GM12878 (cell line): ENCODE results near the gene MAP3K4. TPM values are rescaled to one million over a fixed set of nuclear protein-coding genes. Genes with fewer than 3 reads are reported as not detected.

ENCODE experiments used
- ATAC-seq: fragments of 200-7000 bp; cut with Tn5 transposase; 3 replicates; pipeline ENCODE4 v1.9.1; 2020; ENCODE audit warnings: mild to moderate bottlenecking, moderate library complexity
- BruUV-seq: library from RNA; stranded (reverse); fragments of 400-500 nt; replicated peaks from 2 replicates; lab custom pipeline; 2021; lab: Mats Ljungman, UMichigan
- CTCF ChIA-PET: fragments of 300-600 bp; sonication (Branson Sonifier 250); formaldehyde crosslinking; extraction: SDS; loops from one replicate; lab custom pipeline; 2021; ENCODE audit warnings: inconsistent platforms; lab: Yijun Ruan, JAX
- POLR2A ChIA-PET: fragments of 350-600 bp; formaldehyde crosslinking; extraction: SDS; loops from one replicate; lab custom pipeline; 2021; ENCODE audit warnings: inconsistent platforms; lab: Charles Lee
- RAD21 ChIA-PET: fragments of 300-600 bp; sonication (Branson Sonifier 250); formaldehyde crosslinking; loops from one replicate; lab custom pipeline; 2023; ENCODE audit warnings: antibody characterized with exemption; ENCODE audit not compliant: unreplicated experiment; lab: Charles Lee
- SMC1A ChIA-PET: fragments of 300-600 bp; sonication (Branson Sonifier 250); formaldehyde crosslinking; loops from one replicate; lab custom pipeline; 2023; ENCODE audit not compliant: unreplicated experiment, uncharacterized antibody; lab: Charles Lee
- DNase-seq: peaks from one replicate; pipeline ENCODE4 v3.0.0-alpha.2; 2011; ENCODE audit warnings: low read depth, low spot score
- FAIRE-seq: peaks from 3 replicates; lab custom pipeline; 2011; peaks lifted over from hg19 to GRCh38; lab: Jason Lieb, UNC
- H2AFZ ChIP-seq: 2 replicates; pipeline ENCODE4 v1.6.0; 2011; ENCODE audit warnings: low read depth, low read length, control low read depth; ENCODE audit not compliant: control insufficient read depth
- H3K27ac ChIP-seq: 2 replicates; pipeline ENCODE4 v1.5.1; 2011; ENCODE audit warnings: control low read depth; ENCODE audit not compliant: control insufficient read depth, insufficient read depth
- H3K27me3 ChIP-seq, 2 experiments: replicated peaks in 1 of 2; 2 replicates each; pipeline versions ENCODE4 v1.6.0 to v1.6.1; 2011; ENCODE audit warnings: low read length in 1 of 2; ENCODE audit not compliant: control insufficient read depth in 2 of 2, insufficient read depth in 2 of 2
- H3K36me3 ChIP-seq, 2 experiments: 2 replicates each; pipeline ENCODE4 v1.5.1; 2011; ENCODE audit warnings: low read length in 1 of 2; ENCODE audit not compliant: control insufficient read depth in 2 of 2, insufficient read depth in 2 of 2
- H3K4me1 ChIP-seq: 2 replicates; pipeline ENCODE4 v1.6.1; 2011; ENCODE audit warnings: mild to moderate bottlenecking, low read length, moderate library complexity, mixed read lengths; ENCODE audit not compliant: control insufficient read depth, insufficient read depth
- H3K4me2 ChIP-seq: 2 replicates; pipeline ENCODE4 v1.6.0; 2011; ENCODE audit warnings: control low read depth; ENCODE audit not compliant: control insufficient read depth, insufficient read depth
- H3K4me3 ChIP-seq: fragments of 200-600 bp; sonication (generic); 2 replicates; pipeline ENCODE4 v1.5.1; 2016
- H3K79me2 ChIP-seq: 2 replicates; pipeline ENCODE4 v1.6.0; 2011; ENCODE audit warnings: low read length; ENCODE audit not compliant: control insufficient read depth, insufficient read depth
- H3K9ac ChIP-seq: 2 replicates; pipeline ENCODE4 v1.8.0; 2011; ENCODE audit warnings: low read length, control low read depth, mixed read lengths; ENCODE audit not compliant: control insufficient read depth, insufficient read depth
- H3K9me3 ChIP-seq: replicated peaks from 3 replicates; pipeline ENCODE4 v1.5.1; 2011; ENCODE audit warnings: mild to moderate bottlenecking, low read length; ENCODE audit not compliant: control insufficient read depth, insufficient read depth
- H4K20me1 ChIP-seq: 2 replicates; pipeline ENCODE4 v1.6.0; 2011; ENCODE audit not compliant: control insufficient read depth, insufficient read depth
- CBX3 ChIP-seq: fragments of 200-600 bp; sonication (generic); IDR thresholded peaks from 2 replicates; pipeline ENCODE4 v1.6.1; 2016; ENCODE audit warnings: low read depth, borderline replicate concordance
- CHD1 ChIP-seq: IDR thresholded peaks from 2 replicates; pipeline ENCODE4 v1.6.1; 2012; ENCODE audit warnings: low read depth, low read length, improper control_type of control experiment
- FOXK2 ChIP-seq: fragments of 450-650 bp; IDR thresholded peaks from 2 replicates; pipeline ENCODE4 v1.6.1; 2017; ENCODE audit warnings: mild to moderate bottlenecking, moderate library complexity
- IRF4 ChIP-seq: IDR thresholded peaks from 2 replicates; pipeline ENCODE4 v1.6.1; 2011; ENCODE audit warnings: low read depth, low read length
- KAT2A ChIP-seq: conservative IDR thresholded peaks from 2 replicates; pipeline ENCODE4 v1.6.1; 2011; ENCODE audit warnings: low read depth, low read length; ENCODE audit not compliant: control insufficient read depth
- KLF5 ChIP-seq: fragments of 450-650 bp; IDR thresholded peaks from 2 replicates; pipeline ENCODE4 v1.6.1; 2014; ENCODE audit warnings: mild to moderate bottlenecking; ENCODE audit not compliant: partially characterized antibody
- MEF2A ChIP-seq: IDR thresholded peaks from 2 replicates; pipeline ENCODE4 v1.6.1; 2011; ENCODE audit warnings: low read depth, mild to moderate bottlenecking, low read length, moderate library complexity; ENCODE audit not compliant: insufficient read depth
- MTA3 ChIP-seq: IDR thresholded peaks from 2 replicates; pipeline ENCODE4 v1.6.1; 2012; ENCODE audit warnings: low read length, inconsistent platforms, borderline replicate concordance
- MYB ChIP-seq: fragments of 150-350 bp; IDR thresholded peaks from 2 replicates; pipeline ENCODE4 v1.6.1; 2014; ENCODE audit warnings: mild to moderate bottlenecking, low read depth, low read length, borderline replicate concordance
- PML ChIP-seq: IDR thresholded peaks from 2 replicates; pipeline ENCODE4 v1.6.1; 2012; ENCODE audit warnings: low read length, inconsistent platforms
- POU2F2 ChIP-seq: IDR thresholded peaks from 3 replicates; pipeline ENCODE4 v1.6.1; 2011; ENCODE audit warnings: low read depth, mild to moderate bottlenecking, low read length, borderline replicate concordance
- SIN3A ChIP-seq: IDR thresholded peaks from 2 replicates; pipeline ENCODE4 v1.6.1; 2012; ENCODE audit warnings: low read depth, low read length, improper control_type of control experiment
- SP1 ChIP-seq: IDR thresholded peaks from one replicate; pipeline ENCODE4 v1.6.1; 2011; ENCODE audit warnings: low read depth, low read length
- SRF ChIP-seq, 2 experiments: IDR thresholded peaks; 2 replicates each; pipeline ENCODE4 v1.6.1; 2011; ENCODE audit warnings: low read depth in 2 of 2, low read length in 2 of 2, mild to moderate bottlenecking in 1 of 2, moderate library complexity in 1 of 2
- TARDBP ChIP-seq: IDR thresholded peaks from 2 replicates; pipeline ENCODE4 v1.6.1; 2016; ENCODE audit warnings: borderline replicate concordance
- YY1 ChIP-seq: IDR thresholded peaks from 2 replicates; pipeline ENCODE4 v1.6.1; 2011; ENCODE audit warnings: low read depth, mild to moderate bottlenecking, low read length
- ZSCAN29 ChIP-seq: fragments of 450-650 bp; IDR thresholded peaks from 2 replicates; pipeline ENCODE4 v1.6.1; 2017; ENCODE audit warnings: mild to moderate bottlenecking, moderate library complexity
- WGBS: methylation state at CpG from one replicate; pipeline ENCODE4 v1.1.6; 2016; ENCODE audit warnings: low lambda C conversion rate; ENCODE audit not compliant: insufficient replicate concordance, insufficient coverage; ENCODE audit errors: missing lambda C conversion rate; 5-methylcytosine and 5-hydroxymethylcytosine counted together
- in situ Hi-C: fragments of 300-500 bp; cut with MboI; formaldehyde crosslinking; loops from 9 replicates; pipeline ENCODE4 v1.14.3; 2018; ENCODE audit warnings: mixed read lengths
- intact Hi-C: fragments of 100-400 bp; cut with micrococcal nuclease; formaldehyde crosslinking; loops from one replicate; pipeline ENCODE4 v1.14.2; 2022; ENCODE audit not compliant: unreplicated experiment
- polyA plus RNA-seq, 11 experiments: library from polyadenylated mRNA; depleted of rRNA in 4 of 11; unstranded in 6 of 11; stranded (reverse) in 5 of 11; fragments of >200 nt; fragmentation: Nextera tagmentation in 4 of 11; fragmentation: Illumina TruSeq in 1 of 11; extraction: Ambion mirVana in 4 of 11; extraction: Trizol in 1 of 11; gene quantifications; 1 replicate in 1 of 11; 2 replicates in 10 of 11; pipeline versions ENCODE4 v1.2.1 to v1.2.3, GENCODE V29; 2011 to 2016; ENCODE audit warnings: inconsistent platforms in 2 of 11, missing spikeins in 2 of 11, low read depth in 1 of 11
- total RNA-seq, 4 experiments: library from RNA; depleted of rRNA in 3 of 4; stranded (reverse); fragments of >200 nt in 3 of 4; fragmentation: Illumina TruSeq in 1 of 4; extraction: Trizol in 1 of 4; gene quantifications; 2 replicates each; pipeline versions ENCODE4 v1.2.1 to v1.2.3, GENCODE V29; 2013 to 2021
- TF ChIP-seq, protein P1 (sequence below): IDR thresholded peaks from 2 replicates; pipeline ENCODE4 v1.6.1; 2012; ENCODE audit warnings: low read length, inconsistent platforms
- TF ChIP-seq, protein P2 (sequence below): IDR thresholded peaks from 2 replicates; pipeline ENCODE4 v1.6.1; 2011; ENCODE audit warnings: low read depth, mild to moderate bottlenecking, low read length, moderate library complexity, borderline replicate concordance; ENCODE audit errors: extremely low read depth
- TF ChIP-seq, protein P3 (sequence below): IDR thresholded peaks from 2 replicates; pipeline ENCODE4 v1.6.1; 2012; ENCODE audit warnings: improper control_type of control experiment, low read depth, low read length; ENCODE audit not compliant: insufficient replicate concordance

MAP3K4 gene
- total and polyA plus RNA-seq, 10 of the 15 experiments (the other 5 are each of a cell fraction or from before 2014, with no cell fraction given) = 14.0 to 44.5 (median 23.1) TPM

DNA sequence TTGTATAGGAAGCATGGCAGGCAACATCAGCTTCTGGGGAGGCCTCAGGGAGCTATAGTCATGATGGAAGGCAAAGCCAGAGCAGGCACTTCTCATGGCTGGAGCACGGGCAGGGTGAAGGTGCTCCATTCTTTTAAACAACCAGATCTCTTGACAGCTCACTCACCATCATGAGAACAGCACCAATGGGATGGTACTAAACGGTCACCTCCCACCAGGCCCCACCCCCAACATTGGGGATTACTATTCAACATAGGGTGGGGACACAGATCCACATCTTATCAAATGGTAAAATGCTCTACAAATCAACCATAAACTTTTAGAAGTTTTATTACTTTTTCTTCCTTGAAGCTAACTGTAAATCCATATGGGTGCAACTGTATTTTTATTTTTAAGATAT is 61.5 kb downstream of the MAP3K4 start:
- H3K4me2 ChIP-seq = no peak overlapping the region
- ATAC-seq = no peak
- peaks cover 13% of the 10 kb centered on the region for H3K4me1 ChIP-seq
- FAIRE-seq = no peak
- SMC1A ChIA-PET = interaction anchor here (1.3 kb wide), 1 partner anchor 14 kb away, joined by 3 read pairs; no protein-coding TSS in a partner anchor
- POLR2A ChIA-PET = no interaction called here
- CTCF ChIA-PET = no interaction called here
- H3K9ac ChIP-seq = no peak overlapping the region
- intact Hi-C loops = no loop called here
- peaks cover 4% of the 10 kb centered on the region for H3K79me2 ChIP-seq
- H3K27me3 ChIP-seq = no peaks in the 10 kb centered on the region
- H4K20me1 ChIP-seq = no peaks in the 10 kb centered on the region
- in situ Hi-C loops = no loop called here
- DNase-seq = no peak
- no peak overlapping the region for H2AFZ ChIP-seq
- no TSS peak for BruUV-seq
- RAD21 ChIA-PET = no interaction called here
- no peak overlapping the region for H3K4me3 ChIP-seq
- no peak overlapping the region for H3K27ac ChIP-seq
- H3K36me3 ChIP-seq = peaks cover 2 to 6% of the 10 kb centered on the region in 2 experiments; a peak in 2 of 4 replicates
- no peaks in the 10 kb centered on the region; the same call in 2 of the 3 replicates for H3K9me3 ChIP-seq
- no peak for TF ChIP-seq MYB
- TF ChIP-seq FOXK2 = no peak
- no peak for TF ChIP-seq SIN3A
- TF ChIP-seq MEF2A = no peak
- TF ChIP-seq, protein P1, sequence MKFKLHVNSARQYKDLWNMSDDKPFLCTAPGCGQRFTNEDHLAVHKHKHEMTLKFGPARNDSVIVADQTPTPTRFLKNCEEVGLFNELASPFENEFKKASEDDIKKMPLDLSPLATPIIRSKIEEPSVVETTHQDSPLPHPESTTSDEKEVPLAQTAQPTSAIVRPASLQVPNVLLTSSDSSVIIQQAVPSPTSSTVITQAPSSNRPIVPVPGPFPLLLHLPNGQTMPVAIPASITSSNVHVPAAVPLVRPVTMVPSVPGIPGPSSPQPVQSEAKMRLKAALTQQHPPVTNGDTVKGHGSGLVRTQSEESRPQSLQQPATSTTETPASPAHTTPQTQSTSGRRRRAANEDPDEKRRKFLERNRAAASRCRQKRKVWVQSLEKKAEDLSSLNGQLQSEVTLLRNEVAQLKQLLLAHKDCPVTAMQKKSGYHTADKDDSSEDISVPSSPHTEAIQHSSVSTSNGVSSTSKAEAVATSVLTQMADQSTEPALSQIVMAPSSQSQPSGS = no peak
- no peak for TF ChIP-seq SP1
- TF ChIP-seq MTA3 = no peak
- no peak for TF ChIP-seq ZSCAN29
- TF ChIP-seq, protein P2, sequence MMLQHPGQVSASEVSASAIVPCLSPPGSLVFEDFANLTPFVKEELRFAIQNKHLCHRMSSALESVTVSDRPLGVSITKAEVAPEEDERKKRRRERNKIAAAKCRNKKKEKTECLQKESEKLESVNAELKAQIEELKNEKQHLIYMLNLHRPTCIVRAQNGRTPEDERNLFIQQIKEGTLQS = no peak
- no peak for TF ChIP-seq SRF (IDR thresholded peaks at IDR 0.05; ENCODE audit: low read depth in 2 of 2, low read length in 2 of 2)
- TF ChIP-seq KAT2A = no peak
- TF ChIP-seq TARDBP = no peak
- no peak for TF ChIP-seq IRF4
- TF ChIP-seq CHD1 = no peak
- TF ChIP-seq KLF5 = no peak
- TF ChIP-seq, protein P3, sequence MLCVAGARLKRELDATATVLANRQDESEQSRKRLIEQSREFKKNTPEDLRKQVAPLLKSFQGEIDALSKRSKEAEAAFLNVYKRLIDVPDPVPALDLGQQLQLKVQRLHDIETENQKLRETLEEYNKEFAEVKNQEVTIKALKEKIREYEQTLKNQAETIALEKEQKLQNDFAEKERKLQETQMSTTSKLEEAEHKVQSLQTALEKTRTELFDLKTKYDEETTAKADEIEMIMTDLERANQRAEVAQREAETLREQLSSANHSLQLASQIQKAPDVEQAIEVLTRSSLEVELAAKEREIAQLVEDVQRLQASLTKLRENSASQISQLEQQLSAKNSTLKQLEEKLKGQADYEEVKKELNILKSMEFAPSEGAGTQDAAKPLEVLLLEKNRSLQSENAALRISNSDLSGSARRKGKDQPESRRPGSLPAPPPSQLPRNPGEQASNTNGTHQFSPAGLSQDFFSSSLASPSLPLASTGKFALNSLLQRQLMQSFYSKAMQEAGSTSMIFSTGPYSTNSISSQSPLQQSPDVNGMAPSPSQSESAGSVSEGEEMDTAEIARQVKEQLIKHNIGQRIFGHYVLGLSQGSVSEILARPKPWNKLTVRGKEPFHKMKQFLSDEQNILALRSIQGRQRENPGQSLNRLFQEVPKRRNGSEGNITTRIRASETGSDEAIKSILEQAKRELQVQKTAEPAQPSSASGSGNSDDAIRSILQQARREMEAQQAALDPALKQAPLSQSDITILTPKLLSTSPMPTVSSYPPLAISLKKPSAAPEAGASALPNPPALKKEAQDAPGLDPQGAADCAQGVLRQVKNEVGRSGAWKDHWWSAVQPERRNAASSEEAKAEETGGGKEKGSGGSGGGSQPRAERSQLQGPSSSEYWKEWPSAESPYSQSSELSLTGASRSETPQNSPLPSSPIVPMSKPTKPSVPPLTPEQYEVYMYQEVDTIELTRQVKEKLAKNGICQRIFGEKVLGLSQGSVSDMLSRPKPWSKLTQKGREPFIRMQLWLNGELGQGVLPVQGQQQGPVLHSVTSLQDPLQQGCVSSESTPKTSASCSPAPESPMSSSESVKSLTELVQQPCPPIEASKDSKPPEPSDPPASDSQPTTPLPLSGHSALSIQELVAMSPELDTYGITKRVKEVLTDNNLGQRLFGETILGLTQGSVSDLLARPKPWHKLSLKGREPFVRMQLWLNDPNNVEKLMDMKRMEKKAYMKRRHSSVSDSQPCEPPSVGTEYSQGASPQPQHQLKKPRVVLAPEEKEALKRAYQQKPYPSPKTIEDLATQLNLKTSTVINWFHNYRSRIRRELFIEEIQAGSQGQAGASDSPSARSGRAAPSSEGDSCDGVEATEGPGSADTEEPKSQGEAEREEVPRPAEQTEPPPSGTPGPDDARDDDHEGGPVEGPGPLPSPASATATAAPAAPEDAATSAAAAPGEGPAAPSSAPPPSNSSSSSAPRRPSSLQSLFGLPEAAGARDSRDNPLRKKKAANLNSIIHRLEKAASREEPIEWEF = no peak
- no peak for TF ChIP-seq YY1
- no peak for TF ChIP-seq CBX3
- no peak for TF ChIP-seq POU2F2
- TF ChIP-seq PML = no peak
- WGBS = 100% methylated on average over 2 of the region's 2 CpGs
